Gastrocnemius medialis (tissue), 4 donors: ENCODE data around the gene FOXO3B.
"Not testable (repeated sequence)": the region's sequence is repeated elsewhere in the genome, so short reads cannot be mapped to it uniquely, and the experiment has no call there.

Experiments
- POLR2A ChIP-seq, 2 donors: fragments of 450-650 bp; IDR thresholded peaks; one replicate each; pipeline ENCODE4 v1.6.1; 2017; ENCODE audit warnings: antibody characterized with exemption in 2 of 2, mild to moderate bottlenecking in 2 of 2, moderate library complexity in 2 of 2
- TF ChIP-seq, protein P1 (sequence below), 5 experiments: fragments of 450-650 bp in 3 of 5; fragments of 200-600 bp in 2 of 5; sonication (generic) in 2 of 5; IDR thresholded peaks in 4 of 5; conservative IDR thresholded peaks in 1 of 5; 1 replicate in 4 of 5; 2 replicates in 1 of 5; pipeline ENCODE4 v1.5.1; 2016 to 2019; ENCODE audit warnings: antibody characterized with exemption in 5 of 5, mild to moderate bottlenecking in 3 of 5, moderate library complexity in 3 of 5

DNA sequence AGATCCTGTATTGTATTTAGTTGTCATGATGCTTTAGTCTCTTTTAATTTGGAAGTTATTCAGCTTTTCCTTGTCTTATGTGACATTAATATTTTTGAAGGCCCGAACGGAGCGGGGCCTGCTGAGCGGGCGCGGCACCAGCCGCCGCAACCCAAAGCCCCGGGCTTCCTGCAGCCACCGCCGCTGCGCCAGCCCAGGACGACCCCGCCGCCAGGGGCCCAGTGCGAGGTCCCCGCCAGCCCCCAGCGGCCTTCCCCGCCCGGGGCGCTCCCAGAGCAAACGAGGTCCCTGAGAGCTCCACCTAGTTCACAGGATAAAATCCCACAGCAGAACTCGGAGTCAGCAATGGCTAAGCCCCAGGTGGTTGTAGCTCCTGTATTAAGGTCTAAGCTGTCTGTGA, 32.0 kb downstream of the FOXO3B start:
- not testable (repeated sequence) for TF ChIP-seq POLR2A (IDR thresholded peaks at IDR 0.05)
- TF ChIP-seq, protein P1, sequence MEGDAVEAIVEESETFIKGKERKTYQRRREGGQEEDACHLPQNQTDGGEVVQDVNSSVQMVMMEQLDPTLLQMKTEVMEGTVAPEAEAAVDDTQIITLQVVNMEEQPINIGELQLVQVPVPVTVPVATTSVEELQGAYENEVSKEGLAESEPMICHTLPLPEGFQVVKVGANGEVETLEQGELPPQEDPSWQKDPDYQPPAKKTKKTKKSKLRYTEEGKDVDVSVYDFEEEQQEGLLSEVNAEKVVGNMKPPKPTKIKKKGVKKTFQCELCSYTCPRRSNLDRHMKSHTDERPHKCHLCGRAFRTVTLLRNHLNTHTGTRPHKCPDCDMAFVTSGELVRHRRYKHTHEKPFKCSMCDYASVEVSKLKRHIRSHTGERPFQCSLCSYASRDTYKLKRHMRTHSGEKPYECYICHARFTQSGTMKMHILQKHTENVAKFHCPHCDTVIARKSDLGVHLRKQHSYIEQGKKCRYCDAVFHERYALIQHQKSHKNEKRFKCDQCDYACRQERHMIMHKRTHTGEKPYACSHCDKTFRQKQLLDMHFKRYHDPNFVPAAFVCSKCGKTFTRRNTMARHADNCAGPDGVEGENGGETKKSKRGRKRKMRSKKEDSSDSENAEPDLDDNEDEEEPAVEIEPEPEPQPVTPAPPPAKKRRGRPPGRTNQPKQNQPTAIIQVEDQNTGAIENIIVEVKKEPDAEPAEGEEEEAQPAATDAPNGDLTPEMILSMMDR (IDR thresholded peaks at IDR 0.05 in 4 of 5, conservative IDR thresholded peaks at IDR 0.05 in 1 of 5) = not testable (repeated sequence)
